Spinal cord (tissue), 10 donors: ENCODE measurements around the gene DPRX. TPM values are rescaled to one million over a fixed set of nuclear protein-coding genes. Genes with fewer than 3 reads are reported as not detected.

ENCODE experiments used
- DNase-seq, 6 donors: peaks; one replicate each; pipeline versions ENCODE4 v3.0.0 to v3.0.0-alpha.2; 2013 to 2015; ENCODE audit warnings: low spot score in 6 of 6, low read depth in 4 of 6
- H3K27ac ChIP-seq: one replicate; pipeline ENCODE4 v1.5.1; 2013; ENCODE audit warnings: low read depth, low read length, control low read depth
- H3K27me3 ChIP-seq: one replicate; pipeline ENCODE4 v1.6.1; 2013; ENCODE audit warnings: low read length; ENCODE audit not compliant: control insufficient read depth, insufficient read depth
- H3K36me3 ChIP-seq: one replicate; pipeline ENCODE4 v1.6.1; 2013; ENCODE audit warnings: low read length; ENCODE audit not compliant: control insufficient read depth, insufficient read depth
- H3K4me1 ChIP-seq: one replicate; pipeline ENCODE4 v1.6.1; 2013; ENCODE audit warnings: low read length; ENCODE audit not compliant: control insufficient read depth, insufficient read depth
- H3K4me3 ChIP-seq: one replicate; pipeline ENCODE4 v1.5.1; 2013; ENCODE audit warnings: low read depth, low read length, control low read depth
- H3K9me3 ChIP-seq: one replicate; pipeline ENCODE4 v1.6.1; 2013; ENCODE audit warnings: low read length; ENCODE audit not compliant: control insufficient read depth, insufficient read depth
- WGBS: methylation state at CpG from one replicate; pipeline ENCODE4 v1.1.5; 2013; ENCODE audit warnings: missing lambda C conversion rate; ENCODE audit not compliant: insufficient coverage; 5-methylcytosine and 5-hydroxymethylcytosine counted together
- long read RNA-seq, 4 donors: transcript quantifications; one replicate each; lab custom pipeline, GENCODE V29; 2026
- polyA plus RNA-seq, 2 donors: library from polyadenylated mRNA; unstranded; fragments of 120-200 nt; gene quantifications; one replicate each; pipeline ENCODE4 v1.2.1, GENCODE V29; 2013; ENCODE audit not compliant: insufficient read length in 2 of 2
- total RNA-seq, 2 donors: library from RNA; depleted of rRNA in 1 of 2; stranded (reverse); fragments of 120-200 nt in 1 of 2; fragments of >200 nt in 1 of 2; gene quantifications; one replicate each; pipeline versions ENCODE4 v1.2.3 to v1.2.4, GENCODE V29; 2013 to 2014
- donor health status: healthy.

Gene DPRX
- total RNA-seq (not detected), polyA plus RNA-seq (not detected)
- long read RNA-seq, donor 1: 0 reads
- long read RNA-seq, donor 2: 0 reads
- long read RNA-seq, donor 3: 0 reads
- long read RNA-seq, donor 4: 0 reads

GRCh38 chr19:53631949-53632407 lies at the start of gene DPRX:
TSS of gene DPRX (plus strand) at chr19:53631999. CDS start at chr19:53632107, 108 bp downstream.
- WGBS: 86% methylated on average over 14 of the region's 17 CpGs
- no peaks in the 10 kb centered on the region for H3K9me3 ChIP-seq
- H3K4me3 ChIP-seq: no peak within 1 kb of the TSS
- no peaks in the 10 kb centered on the region for H3K27me3 ChIP-seq
- no peaks in the 10 kb centered on the region for H3K4me1 ChIP-seq
- H3K36me3 ChIP-seq: no peaks in the 10 kb centered on the region
- no peak for DNase-seq
- no peak within 1 kb of the TSS for H3K27ac ChIP-seq

- Histone ChIP-seq H3K27ac (no peak overlapping the region), H3K9me3 (no peaks in the 10 kb centered on the region), H3K4me3 (no peak overlapping the region), H3K4me1 (no peaks in the 10 kb centered on the region), H3K36me3 (peaks cover 3% of the 10 kb centered on the region), H3K27me3 (no peaks in the 10 kb centered on the region)
- DNase-seq: no peak
- 93% methylated on average over 2 of the region's 3 CpGs for WGBS
These were observed 48.6 kb upstream of the DPRX start for GRCh38 chr19:53583181-53583580.

GRCh38 chr19:53586277-53586691 lies 45.5 kb upstream of the DPRX start:
- no peaks in the 10 kb centered on the region for H3K9me3 ChIP-seq
- no peak overlapping the region for H3K27ac ChIP-seq
- H3K36me3 ChIP-seq: no peaks in the 10 kb centered on the region
- WGBS: 100% methylated on average over 3 of the region's 6 CpGs
- no peak overlapping the region for H3K4me3 ChIP-seq
- H3K4me1 ChIP-seq: no peaks in the 10 kb centered on the region
- no peak for DNase-seq
- H3K27me3 ChIP-seq: no peaks in the 10 kb centered on the region

- WGBS: 45% methylated on average over 9 of the region's 14 CpGs
- Histone ChIP-seq H3K4me3 (no peak overlapping the region), H3K36me3 (no peaks in the 10 kb centered on the region), H3K27me3 (no peaks in the 10 kb centered on the region), H3K9me3 (no peaks in the 10 kb centered on the region), H3K4me1 (no peaks in the 10 kb centered on the region), H3K27ac (no peak overlapping the region)
- peak in 1 of 6 donors; percentile 2 for DNase-seq
These were observed 36.8 kb upstream of the DPRX start for GRCh38 chr19:53594811-53595509.

- no peaks in the 10 kb centered on the region for H3K36me3 ChIP-seq
- H3K27ac ChIP-seq: no peak overlapping the region
- 63% methylated on average over 7 of the region's 9 CpGs for WGBS
- no peaks in the 10 kb centered on the region for H3K4me1 ChIP-seq
- no peaks in the 10 kb centered on the region for H3K27me3 ChIP-seq
- no peak overlapping the region for H3K4me3 ChIP-seq
- no peaks in the 10 kb centered on the region for H3K9me3 ChIP-seq
- no peak for DNase-seq
These were observed 36.3 kb upstream of the DPRX start for GRCh38 chr19:53595510-53595867.

GRCh38 chr19:53596056-53596455 lies 35.7 kb upstream of the DPRX start:
- no peak for DNase-seq
- no peaks in the 10 kb centered on the region for H3K9me3 ChIP-seq
- no peaks in the 10 kb centered on the region for H3K4me1 ChIP-seq
- no peaks in the 10 kb centered on the region for H3K36me3 ChIP-seq
- no peaks in the 10 kb centered on the region for H3K27me3 ChIP-seq
- no peak overlapping the region for H3K4me3 ChIP-seq
- no peak overlapping the region for H3K27ac ChIP-seq
- 81% methylated on average over 4 of the region's 9 CpGs for WGBS

GRCh38 chr19:53597023-53597422 lies 34.8 kb upstream of the DPRX start:
- Histone ChIP-seq H3K27me3 (no peaks in the 10 kb centered on the region), H3K27ac (no peak overlapping the region), H3K9me3 (no peaks in the 10 kb centered on the region), H3K36me3 (no peaks in the 10 kb centered on the region), H3K4me3 (no peak overlapping the region), H3K4me1 (no peaks in the 10 kb centered on the region)
- DNase-seq: no peak
- WGBS: 93% methylated on average over 3 of the region's 12 CpGs

GRCh38 chr19:53598361-53598760 lies 33.4 kb upstream of the DPRX start:
- H3K27me3 ChIP-seq: no peaks in the 10 kb centered on the region
- H3K27ac ChIP-seq: no peak overlapping the region
- no peaks in the 10 kb centered on the region for H3K36me3 ChIP-seq
- WGBS: 89% methylated on average over 10 of the region's 10 CpGs
- no peak for DNase-seq
- no peaks in the 10 kb centered on the region for H3K4me1 ChIP-seq
- no peaks in the 10 kb centered on the region for H3K9me3 ChIP-seq
- no peak overlapping the region for H3K4me3 ChIP-seq

- Histone ChIP-seq H3K27me3 (no peaks in the 10 kb centered on the region), H3K4me3 (no peak overlapping the region), H3K27ac (no peak overlapping the region), H3K36me3 (no peaks in the 10 kb centered on the region), H3K4me1 (no peaks in the 10 kb centered on the region), H3K9me3 (no peaks in the 10 kb centered on the region)
- 67% methylated on average over 1 of the region's 4 CpGs for WGBS
- DNase-seq: no peak
These were observed 31.6 kb upstream of the DPRX start for GRCh38 chr19:53600217-53600616.

- Histone ChIP-seq H3K9me3 (no peaks in the 10 kb centered on the region), H3K4me3 (no peak overlapping the region), H3K27ac (no peak overlapping the region), H3K36me3 (no peaks in the 10 kb centered on the region), H3K27me3 (no peaks in the 10 kb centered on the region), H3K4me1 (no peaks in the 10 kb centered on the region)
- 74% methylated on average over 9 of the region's 15 CpGs for WGBS
- no peak for DNase-seq
These were observed 25.8 kb upstream of the DPRX start for GRCh38 chr19:53606031-53606430.
